SK-N-MC (cell line): ENCODE results near the gene C2CD4B.

Source experiments
- FOXP2 ChIP-seq: optimal IDR thresholded peaks from 2 replicates; pipeline ENCODE3; 2011; ENCODE audit warnings: mild to moderate bottlenecking, moderate library complexity; ENCODE audit not compliant: insufficient read depth; ENCODE audit errors: extremely low read length, control extremely low read depth
- POLR2AphosphoS5 ChIP-seq: IDR thresholded peaks from 2 replicates; pipeline ENCODE4 v1.6.1; 2012; ENCODE audit warnings: mild to moderate bottlenecking, low read depth, low read length, borderline replicate concordance

- TF ChIP-seq POLR2AphosphoS5 = no peak
- TF ChIP-seq FOXP2 = no peak
These were observed 47.7 kb upstream of the C2CD4B start for GRCh38 chr15:62212741-62213140.
